Neural progenitor cell (in vitro differentiated cells): ENCODE results near the gene SLC15A3.

Source experiments
- CTCF ChIP-seq: fragments of 200-600 bp; sonication (generic); IDR thresholded peaks from 2 replicates; pipeline ENCODE4 v1.5.1; 2017; ENCODE audit warnings: antibody characterized with exemption, mild to moderate bottlenecking
- EZH2 ChIP-seq: fragments of 200-600 bp; sonication (generic); IDR thresholded peaks from 2 replicates; pipeline ENCODE4 v1.6.1; 2017; ENCODE audit warnings: antibody characterized with exemption, mild to moderate bottlenecking, moderate library complexity
- EZH2phosphoT487 ChIP-seq: fragments of 200-600 bp; sonication (generic); IDR thresholded peaks from 2 replicates; pipeline ENCODE4 v1.6.1; 2017; ENCODE audit warnings: antibody characterized with exemption

DNA sequence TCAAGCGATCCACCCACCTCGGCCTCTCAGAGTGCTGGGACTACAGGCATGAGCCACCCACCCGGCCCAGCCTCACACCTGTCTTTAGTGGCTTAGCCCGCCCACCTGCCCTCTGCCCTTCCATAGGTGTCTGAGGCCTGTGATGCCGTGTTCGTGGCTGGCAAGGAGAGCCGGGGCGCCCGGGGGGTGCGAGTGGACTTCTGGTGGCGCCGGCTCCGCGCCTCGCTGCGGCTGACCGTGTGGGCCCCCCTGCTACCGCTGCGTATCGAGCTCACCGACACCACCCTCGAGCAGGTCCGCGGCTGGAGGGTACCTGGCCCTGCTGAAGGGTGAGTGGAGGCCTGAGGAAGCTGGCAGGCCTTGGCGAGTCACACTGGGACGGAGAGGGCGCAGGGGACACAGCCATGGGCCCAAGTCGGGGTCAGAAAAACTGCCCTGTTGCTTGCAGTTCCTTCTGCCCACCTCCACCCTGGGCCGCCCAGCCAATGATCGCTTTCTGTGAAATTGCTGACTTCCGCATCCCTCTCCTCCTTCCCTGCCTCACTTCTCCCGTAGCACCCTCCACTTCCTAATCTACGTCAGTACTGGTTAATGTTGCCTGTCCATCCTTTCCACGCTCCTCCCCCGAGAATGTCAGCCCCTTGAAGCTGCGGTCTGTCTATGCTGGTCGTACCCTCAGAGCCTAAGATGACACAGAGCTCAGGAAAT, 18.4 kb downstream of the SLC15A3 start:
- TF ChIP-seq CTCF (no peak), EZH2 (no peak), EZH2phosphoT487 (no peak)
